ENCODE results near the gene CLEC20A. TPM values are rescaled to one million over a fixed set of nuclear protein-coding genes. Genes with fewer than 3 reads are reported as not detected.

CLEC20A gene
- not detected in 2 replicates for total RNA-seq

GRCh38 chr1:178496410-178497135 lies at the start of gene CLEC20A:
TSS of gene CLEC20A (minus strand) at chr1:178496964. CDS start at chr1:178496939, 25 bp downstream.

GRCh38 chr1:178512566-178513277 lies 16.0 kb upstream of the CLEC20A start, which contains the start of gene TEX35:
TSS of gene TEX35 (plus strand) at chr1:178513109. CDS start at chr1:178513189, 80 bp downstream.

Small RNAs within 50 kb of the gene (small RNA-seq; reads per million reads assigned to genes)
- gene RF00017 = not detected

Other genes starting within 250 kb of the CLEC20A start
- gene TEX35, start 16.1 kb upstream of the CLEC20A start, total RNA-seq = under 0.01 TPM in 1 of 2 replicates, not detected in the other
- 67.6 and 181 TPM in 2 replicates for gene RALGPS2, start 228.3 kb upstream of the CLEC20A start, total RNA-seq

All from subcutaneous preadipocyte (primary cell).